ENCODE measurements around the gene STPG2. TPM values are rescaled to one million over a fixed set of nuclear protein-coding genes. Genes with fewer than 3 reads are reported as not detected.

The STPG2 gene
- polyA plus RNA-seq, 1 experiment = not detected

DNA sequence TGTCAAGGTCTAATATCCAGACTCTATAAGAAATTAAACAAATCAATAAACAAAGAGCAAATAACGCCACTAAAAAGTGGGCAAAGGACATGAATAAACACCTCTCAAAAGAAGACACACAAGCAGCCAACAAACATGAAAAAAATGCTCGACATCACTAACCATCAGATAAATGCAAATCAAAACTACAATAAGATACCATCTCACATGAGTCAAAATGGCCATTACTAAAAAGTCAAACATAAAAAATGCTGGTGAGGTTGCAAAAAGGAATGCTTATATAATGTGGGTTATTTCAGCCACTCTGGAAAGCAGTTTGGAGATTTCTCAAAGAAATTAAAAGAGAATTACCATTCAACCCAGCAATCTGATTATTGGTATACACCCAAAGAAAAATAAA lies 481.1 kb downstream of the STPG2 start:
- ChIA-PET CTCF (no interaction called here), POLR2A (no interaction called here)
- DNase-seq (ENCODE audit: low read depth) = no peak
- TF ChIP-seq CTCF (IDR thresholded peaks at IDR 0.05; ENCODE audit: insufficient read depth, low read depth, low read length) = no peak
- no peaks in the 10 kb centered on the region for H3K27me3 ChIP-seq (ENCODE audit: control insufficient read depth, insufficient read depth, low read length)
- no peak overlapping the region for H3K4me3 ChIP-seq (ENCODE audit: low read depth, low read length)
- H3K36me3 ChIP-seq (ENCODE audit: control insufficient read depth, insufficient read depth, low read length) = no peaks in the 10 kb centered on the region

- CTCF ChIA-PET = interaction anchor here (1.0 kb wide), 1 partner anchor 8 kb away, joined by 3 read pairs; no protein-coding TSS in a partner anchor
- POLR2A ChIA-PET = no interaction called here
- no peaks in the 10 kb centered on the region for H3K27me3 ChIP-seq (ENCODE audit: control insufficient read depth, insufficient read depth, low read length)
- no peaks in the 10 kb centered on the region for H3K36me3 ChIP-seq (ENCODE audit: control insufficient read depth, insufficient read depth, low read length)
- DNase-seq (ENCODE audit: low read depth) = peak; percentile 77
- no peak overlapping the region for H3K4me3 ChIP-seq (ENCODE audit: low read depth, low read length)
- no peak for TF ChIP-seq CTCF (IDR thresholded peaks at IDR 0.05; ENCODE audit: insufficient read depth, low read depth, low read length)
Measured at GRCh38 chr4:97656044-97656720, 487.1 kb downstream of the STPG2 start.

DNA sequence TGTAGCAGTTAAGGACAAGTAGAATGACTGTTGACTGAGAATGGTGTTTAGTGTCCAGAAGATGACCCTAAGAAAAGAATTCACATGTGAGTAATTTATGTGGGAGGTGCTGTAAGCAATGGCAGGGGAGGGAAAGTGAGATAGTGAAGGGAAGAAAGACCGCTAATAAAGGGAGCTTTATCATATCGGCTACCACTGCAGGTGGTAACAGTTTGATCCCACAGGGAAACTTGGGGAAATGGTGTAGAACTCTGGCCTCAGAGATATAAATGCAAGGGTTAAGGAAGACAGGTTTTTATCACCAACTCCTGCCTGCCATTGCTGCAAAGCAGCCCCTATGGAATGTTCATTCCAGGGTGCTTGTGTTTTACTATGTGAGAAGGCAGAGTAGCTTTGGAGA lies 489.6 kb downstream of the STPG2 start:
- no peak for DNase-seq (ENCODE audit: low read depth)
- ChIA-PET POLR2A (no interaction called here), CTCF (no interaction called here)
- no peaks in the 10 kb centered on the region for H3K36me3 ChIP-seq (ENCODE audit: control insufficient read depth, insufficient read depth, low read length)
- no peaks in the 10 kb centered on the region for H3K27me3 ChIP-seq (ENCODE audit: control insufficient read depth, insufficient read depth, low read length)
- H3K4me3 ChIP-seq (ENCODE audit: low read depth, low read length) = no peak overlapping the region
- TF ChIP-seq CTCF (IDR thresholded peaks at IDR 0.05; ENCODE audit: insufficient read depth, low read depth, low read length) = no peak

DNA sequence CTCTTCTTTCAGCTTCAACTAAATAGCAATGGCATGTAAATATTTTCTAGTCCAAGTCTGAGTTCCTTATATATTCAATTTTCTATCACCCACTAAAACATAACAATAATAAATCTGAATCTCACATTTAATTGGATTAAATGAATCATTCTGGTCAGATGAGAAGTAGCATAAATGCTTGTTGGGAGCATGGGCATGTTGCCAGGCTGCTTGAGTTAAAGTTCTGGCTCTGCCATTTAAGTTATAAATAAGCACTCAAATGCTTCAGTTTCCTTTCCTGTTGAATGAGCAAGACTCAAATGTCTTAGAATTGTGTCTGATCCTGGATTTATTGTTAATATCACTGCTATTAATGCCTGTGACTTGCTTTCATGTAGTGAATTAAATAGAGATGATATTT lies 496.3 kb downstream of the STPG2 start:
- ChIA-PET CTCF (no interaction called here), POLR2A (no interaction called here)
- H3K36me3 ChIP-seq (ENCODE audit: control insufficient read depth, insufficient read depth, low read length) = no peaks in the 10 kb centered on the region
- no peak overlapping the region for H3K4me3 ChIP-seq (ENCODE audit: low read depth, low read length)
- no peak for TF ChIP-seq CTCF (IDR thresholded peaks at IDR 0.05; ENCODE audit: insufficient read depth, low read depth, low read length)
- H3K27me3 ChIP-seq (ENCODE audit: control insufficient read depth, insufficient read depth, low read length) = no peaks in the 10 kb centered on the region; the same call in 1 of the 2 replicates
- no peak for DNase-seq (ENCODE audit: low read depth)

GRCh38 chr4:97645071-97645821 lies 498.0 kb downstream of the STPG2 start:
- no peak for TF ChIP-seq CTCF (IDR thresholded peaks at IDR 0.05; ENCODE audit: insufficient read depth, low read depth, low read length)
- H3K36me3 ChIP-seq (ENCODE audit: control insufficient read depth, insufficient read depth, low read length) = no peaks in the 10 kb centered on the region
- POLR2A ChIA-PET = no interaction called here
- CTCF ChIA-PET = no interaction called here
- no peak overlapping the region for H3K4me3 ChIP-seq (ENCODE audit: low read depth, low read length)
- no peak for DNase-seq (ENCODE audit: low read depth)
- no peaks in the 10 kb centered on the region; the same call in 1 of the 2 replicates for H3K27me3 ChIP-seq (ENCODE audit: control insufficient read depth, insufficient read depth, low read length)
